Aorta (tissue), 5 donors: ENCODE data around the gene ADPRM. TPM values are rescaled to one million over a fixed set of nuclear protein-coding genes. Genes with fewer than 3 reads are reported as not detected.

Experiments used
- ATAC-seq: fragments of 200-7000 bp; cut with Tn5 transposase; one replicate; pipeline ENCODE4 v1.9.1; 2022; ENCODE audit warnings: moderate library complexity; ENCODE audit not compliant: low FRiP score
- DNase-seq, 2 donors: peaks; one replicate each; pipeline ENCODE4 v3.0.0-alpha.2; 2020
- H3K27ac ChIP-seq, 2 donors: one replicate each; pipeline ENCODE4 v1.5.1; 2013; ENCODE audit warnings: low read length in 2 of 2, mild to moderate bottlenecking in 2 of 2, moderate library complexity in 2 of 2, control low read depth in 1 of 2, inconsistent platforms in 1 of 2, low read depth in 1 of 2
- H3K27me3 ChIP-seq, 2 donors: one replicate each; pipeline ENCODE4 v1.6.1; 2013; ENCODE audit warnings: control low read depth in 1 of 2, low read length in 1 of 2, mild to moderate bottlenecking in 1 of 2, moderate library complexity in 1 of 2; ENCODE audit not compliant: insufficient read depth in 2 of 2, control insufficient read depth in 1 of 2
- H3K36me3 ChIP-seq, 2 donors: one replicate each; pipeline ENCODE4 v1.6.1; 2013; ENCODE audit warnings: control low read depth in 1 of 2, low read length in 1 of 2, mild to moderate bottlenecking in 1 of 2; ENCODE audit not compliant: insufficient read depth in 2 of 2, control insufficient read depth in 1 of 2
- H3K4me1 ChIP-seq, 2 donors: one replicate each; pipeline ENCODE4 v1.6.1; 2013; ENCODE audit warnings: low read length in 2 of 2, control low read depth in 1 of 2, mild to moderate bottlenecking in 1 of 2, moderate library complexity in 1 of 2; ENCODE audit not compliant: insufficient read depth in 2 of 2, control insufficient read depth in 1 of 2
- H3K4me3 ChIP-seq, 2 donors: one replicate each; pipeline ENCODE4 v1.5.1; 2013; ENCODE audit warnings: low read length in 2 of 2, control low read depth in 1 of 2, mild to moderate bottlenecking in 1 of 2
- H3K9me3 ChIP-seq: one replicate; pipeline ENCODE4 v1.6.1; 2013; ENCODE audit warnings: mild to moderate bottlenecking, low read length; ENCODE audit not compliant: control insufficient read depth
- WGBS, 2 donors: extraction: QIAGEN DNeasy Blood & Tissue Kit; methylation state at CpG; one replicate each; pipeline ENCODE4 v1.1.7; 2013; 5-methylcytosine and 5-hydroxymethylcytosine counted together
- intact Hi-C, 2 donors: fragments of 100-400 bp; cut with DNase I; formaldehyde crosslinking; loops; one replicate each; pipeline versions ENCODE4 v1.14.2 to v1.15.0; 2022
- polyA plus RNA-seq, 2 donors: library from polyadenylated mRNA; stranded (reverse); fragments of 200-250 nt; gene quantifications; one replicate each; pipeline ENCODE4 v1.2.3, GENCODE V29; 2013
- total RNA-seq, 2 donors: library from RNA; stranded (reverse); fragmentation: NEBNext Ultra II Directional; extraction: Animal tissue kit (Norgen Biotek cat#: 25700); gene quantifications; one replicate each; pipeline ENCODE4 v1.2.1, GENCODE V29; 2021
- donor health status: healthy with polysubstance abuse.
- donor health status: Bipolar disorder and iron deficiency.
- donor health status: DM: no; HTN: no; CAD: no.
- donor health status: DM: no; HTN: no; CAD: no.
- donor health status: DM: yes; HTN: yes; CAD: no.

The ADPRM gene
- total and polyA plus RNA-seq, 4 donors = 8.9 to 14.1 (median 11.2) TPM

- WGBS, 2 donors = 82 to 85% methylated on average over 3 of the region's 3 CpGs
- intact Hi-C loops = no loop called here
- DNase-seq (no peak), ATAC-seq (no peak)
- no peak overlapping the region for H3K4me3 ChIP-seq
- H3K9me3 ChIP-seq = no peaks in the 10 kb centered on the region
- no peaks in the 10 kb centered on the region for H3K27me3 ChIP-seq
- no peaks in the 10 kb centered on the region for H3K36me3 ChIP-seq
- H3K4me1 ChIP-seq = no peaks in the 10 kb centered on the region
- H3K27ac ChIP-seq = no peak overlapping the region
Observed at GRCh38 chr17:10751563-10751962, 54.2 kb downstream of the ADPRM start.

GRCh38 chr17:10752696-10753095, 55.3 kb downstream of the ADPRM start:
- no peak overlapping the region for H3K27ac ChIP-seq
- intact Hi-C loops = no loop called here
- DNase-seq = no peak
- WGBS, 2 donors = 90% methylated on average over 10 of the region's 10 CpGs
- no peaks in the 10 kb centered on the region for H3K9me3 ChIP-seq
- ATAC-seq = no peak
- H3K4me1 ChIP-seq = no peaks in the 10 kb centered on the region
- H3K4me3 ChIP-seq = no peak overlapping the region
- H3K36me3 ChIP-seq = no peaks in the 10 kb centered on the region
- no peaks in the 10 kb centered on the region for H3K27me3 ChIP-seq

- Histone ChIP-seq H3K4me3 (no peak overlapping the region), H3K36me3 (no peaks in the 10 kb centered on the region), H3K27ac (no peak overlapping the region), H3K27me3 (no peaks in the 10 kb centered on the region), H3K4me1 (no peaks in the 10 kb centered on the region), H3K9me3 (no peaks in the 10 kb centered on the region)
- ATAC-seq = no peak
- intact Hi-C loops = no loop called here
- DNase-seq = no peak
- 25 to 29% methylated on average over 2 of the region's 2 CpGs for WGBS, 2 donors
Observed at GRCh38 chr17:10754109-10754508, 56.7 kb downstream of the ADPRM start.

- no peak overlapping the region for H3K4me3 ChIP-seq
- H3K27me3 ChIP-seq = no peaks in the 10 kb centered on the region
- no peaks in the 10 kb centered on the region for H3K36me3 ChIP-seq
- 35 to 41% methylated on average over 14 of the region's 14 CpGs for WGBS, 2 donors
- no peak for DNase-seq
- intact Hi-C loops = no loop called here
- H3K4me1 ChIP-seq = no peaks in the 10 kb centered on the region
- no peaks in the 10 kb centered on the region for H3K9me3 ChIP-seq
- ATAC-seq = no peak
- H3K27ac ChIP-seq = no peak overlapping the region
Observed at GRCh38 chr17:10754861-10755591, 57.6 kb downstream of the ADPRM start.

GRCh38 chr17:10755592-10756127, 58.3 kb downstream of the ADPRM start:
- Histone ChIP-seq H3K4me1 (no peaks in the 10 kb centered on the region), H3K36me3 (no peaks in the 10 kb centered on the region), H3K27ac (no peak overlapping the region), H3K4me3 (no peak overlapping the region), H3K27me3 (no peaks in the 10 kb centered on the region), H3K9me3 (no peaks in the 10 kb centered on the region)
- no peak for DNase-seq
- 81 to 82% methylated on average over 3 of the region's 3 CpGs for WGBS, 2 donors
- intact Hi-C loops = no loop called here
- ATAC-seq = no peak

- Histone ChIP-seq H3K27ac (no peak overlapping the region), H3K9me3 (no peaks in the 10 kb centered on the region), H3K36me3 (no peaks in the 10 kb centered on the region), H3K27me3 (no peaks in the 10 kb centered on the region), H3K4me1 (no peaks in the 10 kb centered on the region), H3K4me3 (no peak overlapping the region)
- intact Hi-C loops = no loop called here
- DNase-seq = no peak
- ATAC-seq = no peak
- WGBS, 2 donors = 60 to 68% methylated on average over 1 of the region's 1 CpG
Observed at GRCh38 chr17:10756185-10756584, 58.8 kb downstream of the ADPRM start.

GRCh38 chr17:10756619-10757018, 59.2 kb downstream of the ADPRM start:
- no peaks in the 10 kb centered on the region for H3K4me1 ChIP-seq
- no peak overlapping the region for H3K27ac ChIP-seq
- no peaks in the 10 kb centered on the region for H3K36me3 ChIP-seq
- H3K27me3 ChIP-seq = no peaks in the 10 kb centered on the region
- WGBS, 2 donors = 90 to 100% methylated on average over 2 of the region's 2 CpGs
- intact Hi-C loops = no loop called here
- no peak overlapping the region for H3K4me3 ChIP-seq
- ATAC-seq (no peak), DNase-seq (no peak)
- H3K9me3 ChIP-seq = no peaks in the 10 kb centered on the region

GRCh38 chr17:10757067-10757466, 59.7 kb downstream of the ADPRM start:
- no peaks in the 10 kb centered on the region for H3K9me3 ChIP-seq
- no peak overlapping the region for H3K27ac ChIP-seq
- WGBS, 2 donors = 80 to 84% methylated on average over 6 of the region's 6 CpGs
- no peak for DNase-seq
- H3K27me3 ChIP-seq = no peaks in the 10 kb centered on the region
- no peak for ATAC-seq
- H3K4me1 ChIP-seq = no peaks in the 10 kb centered on the region
- H3K4me3 ChIP-seq = no peak overlapping the region
- intact Hi-C loops = no loop called here
- no peaks in the 10 kb centered on the region for H3K36me3 ChIP-seq

- intact Hi-C loops = no loop called here
- H3K4me3 ChIP-seq = no peak overlapping the region
- no peak overlapping the region for H3K27ac ChIP-seq
- H3K4me1 ChIP-seq = no peaks in the 10 kb centered on the region
- no peak for ATAC-seq
- no peaks in the 10 kb centered on the region for H3K9me3 ChIP-seq
- WGBS, 2 donors = 65 to 67% methylated on average over 2 of the region's 2 CpGs
- H3K36me3 ChIP-seq = no peaks in the 10 kb centered on the region
- no peak for DNase-seq
- H3K27me3 ChIP-seq = no peaks in the 10 kb centered on the region
Observed at GRCh38 chr17:10757647-10758046, 60.3 kb downstream of the ADPRM start.
